GM18502 (cell line): ENCODE measurements around the gene SYK.

ENCODE experiments used
- ATAC-seq: cut with Tn5 transposase; IDR thresholded peaks from one replicate; pipeline ENCODE4 v1.9.1; 2021; ENCODE audit warnings: mild to moderate bottlenecking; ENCODE audit not compliant: unreplicated experiment, poor library complexity

Gene SYK

DNA sequence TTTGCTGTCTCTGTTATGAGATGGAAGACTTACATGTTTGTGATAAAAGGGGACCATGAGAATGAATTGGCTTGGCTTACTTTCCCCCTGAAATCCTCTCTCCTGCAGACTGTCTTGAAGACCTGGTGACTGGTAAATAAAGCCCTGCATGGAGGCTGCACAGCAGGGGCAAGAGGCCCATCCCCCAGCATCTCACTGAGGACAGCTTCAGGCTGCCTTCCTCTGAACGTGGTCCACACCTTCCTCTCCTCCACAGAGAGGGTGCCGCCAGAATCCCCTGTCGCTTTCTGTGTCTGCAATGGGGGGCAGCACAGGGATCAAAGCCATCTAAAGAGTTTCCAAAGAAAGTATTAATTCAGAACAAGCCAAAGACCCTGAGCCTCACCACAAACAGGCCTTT lies 94.6 kb downstream of the SYK start:
- no peak for ATAC-seq

DNA sequence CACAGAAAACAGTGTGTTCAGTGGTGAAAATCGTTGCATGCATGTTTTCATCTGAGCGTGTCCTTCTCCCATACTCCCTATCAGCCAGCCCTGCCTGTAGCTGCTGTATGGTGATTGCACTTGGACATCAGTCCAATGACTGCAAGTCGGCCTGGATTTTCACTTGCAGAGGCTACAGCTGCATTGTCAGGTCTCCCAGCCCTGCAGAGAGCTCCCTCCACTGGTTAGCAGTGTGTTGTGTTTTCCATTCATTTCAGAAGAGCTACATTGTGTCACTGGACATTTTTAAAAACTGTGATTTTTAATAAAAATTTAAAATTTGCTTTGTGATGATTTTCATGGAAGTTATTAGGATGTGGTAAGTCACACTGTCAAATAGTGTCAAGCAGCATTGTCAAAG lies 96.6 kb downstream of the SYK start:
- no peak for ATAC-seq

DNA sequence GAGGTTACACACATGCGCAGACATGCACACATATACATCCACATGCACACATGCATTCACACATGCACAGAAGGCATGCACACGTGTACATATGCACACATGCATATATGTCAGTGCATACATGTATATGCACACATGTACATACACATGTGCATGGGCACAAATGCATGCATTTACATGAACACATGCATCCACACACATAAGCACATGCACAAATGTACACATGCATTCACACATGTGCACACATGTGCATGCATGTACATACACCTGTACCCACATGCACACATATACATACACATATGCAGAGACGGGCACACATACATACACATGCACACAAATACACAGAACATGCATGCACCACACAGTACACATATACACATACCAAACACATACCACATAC lies 97.7 kb downstream of the SYK start:
- no peak for ATAC-seq

DNA sequence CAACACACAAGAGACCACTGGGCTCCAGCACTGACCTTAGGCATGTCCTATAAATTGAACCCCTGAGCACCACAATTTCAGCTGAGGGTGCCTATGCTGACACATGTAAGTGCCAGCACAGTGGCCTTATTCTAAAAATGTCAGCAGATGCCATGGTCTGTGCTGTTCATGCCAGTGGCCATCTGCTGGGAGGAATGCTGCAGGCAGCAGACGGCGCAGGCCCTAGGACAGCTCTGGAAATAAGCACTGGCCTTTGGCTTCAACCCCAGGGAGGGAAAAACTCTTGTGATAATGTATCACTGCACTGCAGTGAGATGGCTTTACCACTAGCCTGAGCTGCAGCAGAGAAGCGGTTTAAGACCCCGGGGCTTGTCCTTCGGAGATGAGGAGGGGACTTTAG lies 98.5 kb downstream of the SYK start:
- no peak for ATAC-seq

DNA sequence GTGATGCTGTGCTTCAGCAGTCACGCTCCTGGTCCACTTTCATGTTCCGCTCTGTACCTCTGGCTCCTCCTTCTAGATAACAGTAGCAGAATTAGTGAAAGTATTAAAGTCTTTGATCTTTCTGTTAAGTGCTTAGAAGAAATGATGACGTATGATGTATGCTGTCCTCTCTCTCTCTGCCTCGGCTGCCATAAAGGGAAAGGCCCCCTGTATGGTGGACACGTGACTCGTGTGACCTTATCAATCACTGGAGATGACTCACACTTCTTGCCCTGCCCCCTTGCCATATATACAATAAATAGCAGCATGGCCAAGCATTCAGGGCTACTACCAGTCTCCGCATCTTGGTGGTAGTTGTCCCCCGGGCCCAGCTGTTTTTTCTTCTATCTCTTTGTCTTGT lies 100.3 kb downstream of the SYK start:
- no peak for ATAC-seq

DNA sequence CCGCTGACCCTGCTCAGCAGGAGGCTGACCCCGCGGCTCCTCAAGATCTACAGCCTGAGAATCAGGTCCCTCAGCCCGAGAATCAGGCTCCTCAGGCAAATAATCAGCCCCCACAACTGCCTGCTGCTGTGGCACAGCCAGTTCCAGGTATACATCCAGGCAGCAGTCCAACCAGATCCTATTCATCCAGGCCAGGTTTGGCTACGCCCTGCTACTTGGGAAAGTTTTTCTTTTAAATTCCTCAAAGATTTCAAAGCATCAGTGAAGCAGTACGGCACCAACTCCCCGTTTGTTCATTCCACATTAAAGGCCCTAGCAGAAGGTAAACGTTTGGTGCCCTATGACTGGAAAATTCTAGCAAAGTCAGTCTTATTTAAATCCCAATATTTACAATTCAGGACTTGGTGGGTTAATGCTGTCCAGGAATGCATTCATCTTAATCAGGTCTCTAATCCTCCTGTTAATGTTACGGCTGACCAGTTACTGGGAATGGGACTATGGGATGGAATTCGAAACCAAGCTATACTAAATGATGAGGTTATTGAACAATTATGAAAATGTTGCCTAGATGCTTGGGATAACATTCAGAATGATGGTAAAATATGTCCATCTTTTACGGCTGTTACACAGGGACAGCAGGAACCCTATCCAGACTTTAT lies 102.3 kb downstream of the SYK start:
- no peak for ATAC-seq

DNA sequence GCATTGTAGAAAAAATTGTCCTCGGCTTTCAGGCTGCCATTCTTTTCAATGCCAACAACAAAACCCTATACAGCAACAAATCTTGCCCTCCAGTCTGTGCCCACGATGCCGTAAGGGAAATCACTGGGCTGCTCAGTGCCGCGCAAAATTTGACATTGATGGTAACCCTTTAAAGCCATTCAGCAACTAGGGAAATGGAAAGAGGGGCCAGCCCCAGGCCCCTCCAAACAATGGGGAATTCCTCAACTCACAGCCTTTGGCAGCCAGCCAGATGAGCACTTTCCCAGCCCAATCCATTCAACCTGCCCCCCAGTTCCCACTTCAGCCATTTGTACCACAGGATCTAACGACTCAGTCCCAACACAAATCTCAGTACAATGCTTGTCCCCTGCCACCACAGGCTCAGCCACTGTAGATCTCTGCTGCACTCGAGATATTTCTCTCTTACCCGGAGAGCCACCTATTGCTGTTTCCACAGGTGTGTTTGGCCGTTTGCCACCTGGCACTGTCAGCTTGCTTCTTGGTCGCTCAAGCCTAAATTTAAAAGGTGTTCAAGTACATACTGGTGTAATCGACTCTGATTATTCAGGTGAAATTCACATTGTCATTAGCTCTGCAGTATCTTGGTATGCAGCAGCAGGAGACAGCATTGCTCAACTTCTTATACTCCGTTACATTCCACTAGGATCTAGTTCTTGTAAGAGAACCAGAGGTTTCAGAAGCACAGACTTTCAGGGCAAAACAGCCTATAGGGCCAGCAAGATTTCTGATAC lies 103.3 kb downstream of the SYK start:
- no peak for ATAC-seq

DNA sequence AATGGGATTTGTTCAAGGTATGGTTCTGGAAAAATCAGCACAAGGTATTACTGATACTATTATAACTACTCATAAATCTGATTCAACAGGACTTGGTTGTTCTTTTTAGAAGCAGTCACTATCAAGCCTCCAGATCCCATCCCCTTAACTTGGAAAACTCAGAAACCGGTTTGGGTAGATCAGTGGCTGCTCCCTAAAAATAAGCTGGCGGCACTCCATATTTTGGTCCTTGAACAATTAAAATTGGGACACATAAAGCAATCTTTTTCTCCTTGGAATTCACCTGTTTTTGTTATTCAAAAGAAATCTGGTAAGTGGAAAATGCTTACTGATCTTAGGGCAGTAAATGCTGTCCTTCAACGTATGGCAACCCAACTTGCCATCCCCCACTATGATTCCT lies 104.2 kb downstream of the SYK start:
- ATAC-seq: no peak

DNA sequence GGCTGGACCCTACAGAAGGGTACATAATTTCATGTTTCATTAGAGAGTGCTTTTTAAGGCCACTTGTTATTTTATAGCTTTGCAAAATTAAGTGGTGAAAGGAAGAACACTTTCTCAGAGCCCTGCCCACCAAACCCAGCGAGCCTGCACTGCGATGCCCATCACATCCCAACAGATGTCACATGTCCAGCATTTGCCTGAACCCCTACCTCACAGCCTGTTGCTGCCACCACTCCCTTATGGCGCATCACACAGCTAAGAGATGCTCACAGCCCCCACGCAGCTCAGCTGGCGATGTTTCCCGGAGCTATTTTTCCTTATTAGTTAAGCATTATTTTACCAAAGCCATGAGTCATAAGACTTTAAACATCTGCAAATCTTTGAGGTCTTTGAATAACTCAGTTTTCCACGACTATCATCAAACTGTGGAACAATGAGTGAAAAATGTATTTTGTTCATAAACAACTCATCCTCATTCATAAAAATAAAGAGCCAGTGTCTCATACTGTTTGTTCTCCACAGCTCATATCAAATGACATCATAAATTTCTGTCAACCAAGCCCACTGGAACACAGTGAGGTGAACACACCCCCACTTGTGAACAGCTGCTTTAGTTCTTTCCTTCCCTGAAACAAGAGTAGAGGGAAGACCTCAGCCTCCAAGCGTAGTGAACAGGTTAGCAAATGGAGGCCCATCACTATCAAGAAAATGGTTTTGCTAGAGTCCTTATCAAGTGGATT lies 104.9 kb downstream of the SYK start:
- ATAC-seq: no peak

DNA sequence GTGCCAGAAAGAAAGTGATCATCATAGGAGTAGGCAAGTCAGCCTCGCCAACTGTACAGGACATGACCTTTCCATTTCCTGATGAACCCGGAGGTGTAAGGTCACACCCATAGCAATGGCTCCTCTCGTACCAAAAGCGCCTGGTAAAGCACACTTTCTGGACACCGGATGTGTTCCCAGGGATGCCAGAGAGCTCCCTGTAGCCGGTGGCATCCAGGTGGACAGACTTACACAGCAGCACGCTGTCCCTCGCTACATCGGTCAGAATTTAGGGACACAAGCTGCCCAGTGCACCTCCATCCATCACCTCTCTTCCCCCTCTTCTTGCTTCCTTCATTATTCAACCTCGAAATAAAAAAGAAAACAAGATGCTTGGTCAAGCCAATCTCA lies 105.4 kb downstream of the SYK start:
- no peak for ATAC-seq

DNA sequence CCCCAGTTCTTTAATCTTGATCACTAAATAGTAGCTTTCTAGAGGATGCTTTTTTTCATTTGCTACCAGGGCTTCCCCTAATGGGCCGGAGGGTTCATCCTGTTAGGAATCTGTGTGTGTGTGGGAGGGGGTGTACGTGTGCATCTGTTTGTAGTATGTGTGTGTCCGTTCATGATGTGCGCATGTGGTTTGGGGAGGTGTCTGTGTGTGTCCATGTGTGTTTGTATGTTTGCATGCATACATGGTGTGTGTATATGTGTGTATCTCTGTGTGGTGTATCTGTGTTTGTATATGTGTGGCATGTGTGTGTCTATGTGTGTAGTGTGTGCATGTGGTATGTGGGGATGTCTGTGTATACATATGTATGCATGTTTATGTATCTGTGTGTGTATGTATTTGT lies 106.2 kb downstream of the SYK start:
- ATAC-seq: no peak

DNA sequence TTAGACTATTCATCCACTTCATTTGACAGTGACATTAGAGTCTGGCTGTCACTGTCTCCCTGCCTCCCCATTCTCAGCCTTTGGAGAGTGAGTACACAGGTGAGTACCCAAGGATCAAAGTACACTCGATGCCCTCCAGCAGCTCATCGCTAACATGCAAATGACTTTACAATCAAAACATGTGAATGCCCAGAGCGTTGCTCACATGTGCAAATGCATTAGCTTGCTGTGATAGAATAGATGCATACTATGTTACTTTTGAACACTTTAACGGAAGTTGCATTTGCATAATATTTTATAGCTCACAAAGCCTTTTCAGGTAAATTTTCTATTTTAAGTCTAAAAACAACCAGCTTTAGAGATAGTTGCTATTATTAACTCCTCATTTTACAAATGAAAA lies 107.6 kb downstream of the SYK start:
- ATAC-seq: peak; percentile 61

DNA sequence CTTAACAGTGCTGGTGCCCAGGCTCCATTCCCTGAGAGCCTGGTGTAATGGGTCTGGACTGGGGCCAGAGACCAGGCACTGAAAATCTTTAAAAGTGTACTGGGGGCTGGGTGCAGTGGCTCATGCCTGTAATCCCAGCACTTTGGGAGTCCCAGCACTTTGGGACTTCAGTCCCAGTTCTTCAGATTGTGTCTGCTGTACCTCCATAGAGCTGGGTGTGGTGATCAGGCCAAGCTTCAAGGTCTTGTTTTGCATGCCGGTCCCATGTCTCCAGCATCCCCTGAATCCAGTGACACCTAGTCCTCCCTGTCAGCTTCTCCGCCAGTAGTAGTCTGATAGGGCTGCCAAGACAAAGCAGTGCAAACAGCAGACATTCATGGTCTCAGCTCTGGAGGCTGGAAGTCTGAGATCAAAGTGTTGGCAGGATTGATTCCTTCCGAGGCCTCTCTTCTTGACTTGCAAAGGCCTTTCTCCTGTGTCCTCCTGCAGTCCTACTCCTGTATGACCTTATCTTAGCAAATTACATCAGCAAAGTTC lies 108.2 kb downstream of the SYK start:
- no peak for ATAC-seq

DNA sequence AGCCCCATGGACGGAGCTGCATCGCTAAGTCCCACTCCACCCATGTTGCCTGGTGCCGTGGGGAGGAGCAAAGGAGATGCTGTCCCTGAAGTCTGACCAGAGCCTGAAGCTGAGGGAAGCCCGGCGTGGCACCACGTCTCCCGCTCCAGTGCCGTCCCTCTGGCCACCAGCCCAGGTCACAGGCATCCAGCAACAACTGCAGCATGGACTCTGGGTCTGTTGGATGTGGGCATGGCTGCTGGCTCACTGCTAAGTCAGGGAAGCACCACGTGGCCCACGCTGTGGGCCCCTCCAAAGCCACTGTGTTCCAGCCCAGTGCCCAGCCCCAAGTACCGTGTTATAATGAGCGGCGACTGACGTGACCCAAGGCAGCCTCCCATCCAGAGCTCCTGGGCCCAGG lies 112.6 kb downstream of the SYK start:
- no peak for ATAC-seq

DNA sequence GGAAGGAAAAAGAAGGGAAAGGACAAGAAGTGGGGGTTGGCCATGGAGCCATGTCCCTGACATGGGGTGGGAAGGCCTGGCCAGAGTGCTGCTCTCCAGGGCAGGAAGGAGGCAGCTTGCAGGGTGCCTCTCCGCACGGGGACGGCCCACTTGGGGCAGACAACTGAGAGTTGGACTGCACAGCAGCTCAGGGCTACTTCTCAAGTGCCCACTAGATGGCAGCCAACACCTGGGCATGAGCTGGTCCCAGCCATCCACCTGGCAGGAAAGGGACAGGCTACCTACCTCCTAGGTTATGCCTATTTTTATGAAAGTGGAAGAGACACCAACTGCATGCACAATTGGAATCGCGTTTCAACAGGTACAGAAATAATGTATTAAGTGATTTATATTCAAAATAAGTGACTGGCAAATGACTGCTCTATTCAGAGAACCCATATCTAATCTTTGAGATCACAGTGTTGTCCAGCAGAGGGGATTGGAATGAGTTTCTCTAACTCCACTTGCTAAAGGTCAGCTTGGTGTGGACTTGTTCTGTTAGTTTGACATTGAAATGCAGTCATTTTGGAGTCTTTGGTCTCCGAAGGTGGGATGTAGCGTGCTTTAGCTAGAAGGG lies 113.4 kb downstream of the SYK start:
- ATAC-seq: peak; percentile 83

DNA sequence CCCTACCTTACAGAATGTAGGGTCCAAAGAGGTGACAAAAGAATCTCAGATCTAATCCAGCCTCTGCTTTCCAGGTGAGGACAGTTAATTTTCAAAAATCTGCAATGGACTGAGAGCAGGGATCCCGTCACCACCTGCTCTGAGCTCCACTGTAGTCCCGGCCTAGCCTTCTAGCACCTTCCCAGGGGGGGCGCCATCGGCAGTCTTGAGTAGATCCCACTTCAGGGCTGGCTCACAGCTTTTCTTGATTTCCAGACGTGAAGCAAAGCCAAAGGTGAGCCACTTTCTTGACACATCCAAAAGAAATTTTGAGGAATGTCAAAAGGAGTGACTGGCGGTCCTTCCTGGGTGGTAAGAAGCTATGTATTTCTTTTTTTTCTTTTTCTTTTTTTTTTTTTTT lies 114.1 kb downstream of the SYK start:
- ATAC-seq: no peak

DNA sequence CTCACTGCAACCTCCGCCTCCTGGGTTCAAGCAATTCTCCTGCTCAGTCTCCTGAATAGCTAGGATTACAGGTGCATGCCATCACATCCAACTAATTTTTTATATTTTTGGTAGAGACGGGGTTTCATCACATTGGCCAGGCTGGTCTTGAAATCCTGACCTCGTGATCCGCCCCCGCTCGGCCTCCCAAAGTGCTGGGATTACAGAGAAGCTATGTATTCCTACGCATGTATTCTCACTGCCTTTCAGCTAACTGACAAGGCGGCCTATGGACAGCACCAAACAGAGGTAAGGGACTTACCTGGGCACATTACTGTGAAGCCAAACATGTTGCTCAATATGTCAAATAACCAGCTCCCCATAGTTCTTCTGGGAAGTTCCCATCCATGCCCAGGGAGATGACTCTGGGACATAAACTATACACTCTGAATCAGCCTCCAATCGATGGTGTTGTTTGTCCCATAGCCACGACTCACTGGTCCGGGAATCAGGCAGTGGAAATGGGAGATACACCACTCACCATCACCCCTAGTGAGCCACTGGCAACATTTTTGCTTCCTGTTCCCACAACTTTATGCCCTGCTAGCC lies 114.6 kb downstream of the SYK start:
- ATAC-seq: no peak

DNA sequence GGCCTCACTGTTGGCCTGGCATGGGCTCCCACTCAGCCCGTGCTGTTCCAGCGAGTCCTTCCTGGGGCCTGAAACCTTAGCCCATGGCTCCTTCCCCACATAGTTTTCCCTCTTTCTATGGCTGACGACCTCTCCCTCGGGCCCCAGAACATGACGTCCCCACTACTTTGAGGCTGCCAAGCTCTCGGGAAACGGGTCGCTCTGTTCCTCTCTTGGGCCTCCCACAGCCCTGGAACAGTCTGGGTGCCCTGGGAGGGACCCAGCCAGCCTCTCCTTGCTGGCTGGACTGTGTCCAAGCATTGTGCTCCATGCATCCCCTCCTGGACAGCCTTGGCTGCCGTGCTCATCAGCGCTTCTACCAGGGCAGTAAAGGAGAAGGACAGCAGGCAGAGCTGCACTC lies 118.3 kb downstream of the SYK start:
- no peak for ATAC-seq

DNA sequence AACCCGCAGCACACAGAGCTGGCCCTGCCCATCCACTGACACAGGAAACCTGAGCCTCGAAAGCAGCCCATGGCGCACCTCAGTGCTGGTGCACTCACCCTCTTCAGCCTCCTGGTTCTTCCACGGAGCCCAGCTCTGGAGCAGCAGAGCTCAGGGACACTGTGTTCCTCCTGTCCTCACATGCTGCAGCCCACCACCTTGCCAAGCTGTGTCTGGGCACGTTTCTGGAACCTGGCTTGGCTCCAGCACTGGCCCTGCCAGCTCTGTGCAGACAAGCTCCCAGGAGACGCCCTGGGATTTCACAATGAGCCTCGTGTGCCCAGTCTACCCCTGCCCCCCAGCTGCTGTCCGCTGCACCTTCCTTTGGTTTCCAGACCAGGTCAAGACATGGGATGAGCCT lies 119.5 kb downstream of the SYK start:
- no peak for ATAC-seq

DNA sequence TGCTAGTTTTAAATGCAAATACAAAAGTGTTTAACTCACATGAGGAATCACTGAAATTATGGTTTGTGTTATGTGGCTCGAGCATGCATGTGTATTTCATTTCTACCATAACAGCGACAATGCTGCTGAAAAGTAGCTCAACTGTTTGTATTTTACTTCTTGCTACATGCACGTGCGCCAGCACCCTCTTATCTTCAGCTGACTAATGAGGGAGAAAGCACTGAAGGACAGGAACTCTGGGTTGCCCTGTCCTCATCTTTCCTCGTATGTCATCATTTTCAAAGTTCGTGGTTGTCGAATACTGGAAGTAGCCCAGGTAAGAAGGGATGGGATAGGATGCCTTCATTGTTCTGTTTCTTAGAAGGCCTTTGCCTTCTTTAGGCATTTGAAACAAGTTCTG lies 120.3 kb downstream of the SYK start:
- no peak for ATAC-seq
